GM23248 (cell line): ENCODE measurements around the gene PLEKHB2.

ENCODE experiments used
- EZH2 ChIP-seq: fragments of 200-600 bp; sonication (generic); IDR thresholded peaks from 2 replicates; pipeline ENCODE4 v1.6.1; 2018; ENCODE audit warnings: antibody characterized with exemption, mild to moderate bottlenecking; ENCODE audit not compliant: insufficient read depth, poor library complexity, severe bottlenecking
- EZH2phosphoT487 ChIP-seq: fragments of 200-600 bp; sonication (generic); IDR thresholded peaks from 2 replicates; pipeline ENCODE4 v1.6.1; 2018; ENCODE audit warnings: antibody characterized with exemption, moderate library complexity, mild to moderate bottlenecking, low read depth; ENCODE audit not compliant: insufficient read depth

- TF ChIP-seq EZH2 (no peak), EZH2phosphoT487 (no peak)
These were observed 28.4 kb upstream of the PLEKHB2 start for GRCh38 chr2:131076707-131077106.
